H1 (cell line): ENCODE measurements around the gene PLCB3. TPM values are rescaled to one million over a fixed set of nuclear protein-coding genes. Genes with fewer than 3 reads are reported as not detected.

ENCODE experiments used
- CTCF ChIA-PET: fragments of 300-600 bp; sonication (Branson Sonifier 250); formaldehyde crosslinking; loops from one replicate; lab custom pipeline; 2021; ENCODE audit not compliant: partially characterized antibody; lab: Charles Lee
- POLR2A ChIA-PET: fragments of 300-600 bp; sonication (Branson Sonifier 250); formaldehyde crosslinking; loops from one replicate; lab custom pipeline; 2021; ENCODE audit warnings: inconsistent platforms; ENCODE audit not compliant: partially characterized antibody; lab: Charles Lee
- DNase-seq, 2 experiments: peaks; one replicate each; pipeline versions ENCODE4 v3.0.0 to v3.0.0-alpha.2; 2010 to 2022; ENCODE audit warnings: low spot score in 2 of 2, low read depth in 1 of 2, mixed read lengths in 1 of 2
- FAIRE-seq: peaks from 2 replicates; lab custom pipeline; 2011; peaks lifted over from hg19 to GRCh38; lab: Jason Lieb, UNC
- H2AFZ ChIP-seq: 2 replicates; pipeline ENCODE4 v1.8.1; 2012; ENCODE audit warnings: low read length, inconsistent platforms
- H2AK5ac ChIP-seq: 2 replicates; pipeline ENCODE4 v1.6.1; 2013; ENCODE audit warnings: low read depth, low read length
- H2BK120ac ChIP-seq: replicated peaks from 2 replicates; pipeline ENCODE3; 2013; ENCODE audit warnings: low read depth, low read length, inconsistent platforms
- H2BK12ac ChIP-seq: 2 replicates; pipeline ENCODE4 v1.6.1; 2013; ENCODE audit warnings: low read depth, low read length
- H2BK15ac ChIP-seq: 2 replicates; pipeline ENCODE4 v1.6.1; 2013; ENCODE audit warnings: low read length
- H2BK20ac ChIP-seq: 2 replicates; pipeline ENCODE4 v1.6.1; 2013; ENCODE audit warnings: low read length
- H2BK5ac ChIP-seq: 2 replicates; pipeline ENCODE4 v1.6.1; 2013; ENCODE audit warnings: low read depth, low read length
- H3K14ac ChIP-seq: 2 replicates; pipeline ENCODE4 v1.6.1; 2013; ENCODE audit warnings: inconsistent platforms; ENCODE audit not compliant: insufficient read length
- H3K18ac ChIP-seq: 2 replicates; pipeline ENCODE4 v1.6.1; 2013; ENCODE audit warnings: low read length; ENCODE audit errors: extremely low read depth
- H3K23ac ChIP-seq: 2 replicates; pipeline ENCODE4 v1.6.1; 2013; ENCODE audit warnings: inconsistent platforms; ENCODE audit not compliant: insufficient read length
- H3K23me2 ChIP-seq: 2 replicates; pipeline ENCODE4 v1.6.1; 2013; ENCODE audit warnings: low read depth, low read length
- H3K27ac ChIP-seq: 2 replicates; pipeline ENCODE4 v1.6.1; 2011; ENCODE audit warnings: low read depth, low read length, inconsistent platforms
- H3K27me3 ChIP-seq, 4 experiments: replicated peaks in 1 of 4; 1 replicate in 1 of 4; 2 replicates in 3 of 4; pipeline versions ENCODE4 v1.6.1 to v1.8.1; 2011 to 2013; ENCODE audit warnings: low read length in 3 of 4, mild to moderate bottlenecking in 3 of 4, inconsistent platforms in 2 of 4, mixed read lengths in 2 of 4, moderate library complexity in 1 of 4; ENCODE audit not compliant: control insufficient read depth in 3 of 4, insufficient read depth in 3 of 4; ENCODE audit errors: extremely low read depth in 1 of 4
- H3K36me3 ChIP-seq, 4 experiments: 2 replicates each; pipeline versions ENCODE4 v1.6.1 to v1.8.1; 2011 to 2013; ENCODE audit warnings: mild to moderate bottlenecking in 4 of 4, low read length in 3 of 4, moderate library complexity in 2 of 4, control low read depth in 1 of 4, inconsistent platforms in 1 of 4; ENCODE audit not compliant: insufficient read depth in 4 of 4, control insufficient read depth in 2 of 4
- H3K4ac ChIP-seq: replicated peaks from 2 replicates; pipeline ENCODE3; 2013; ENCODE audit warnings: low read length, low read depth, mixed read lengths, inconsistent platforms; ENCODE audit not compliant: insufficient read length
- H3K4me1 ChIP-seq, 4 experiments: replicated peaks in 1 of 4; 1 replicate in 1 of 4; 2 replicates in 3 of 4; pipeline versions ENCODE4 v1.6.1 to v1.8.1; 2011 to 2013; ENCODE audit warnings: low read length in 3 of 4, inconsistent platforms in 2 of 4, mixed read lengths in 1 of 4; ENCODE audit not compliant: insufficient read depth in 4 of 4, control insufficient read depth in 3 of 4
- H3K4me2 ChIP-seq, 2 experiments: 2 replicates each; pipeline versions ENCODE4 v1.6.1 to v1.8.1; 2011 to 2013; ENCODE audit warnings: low read depth in 2 of 2, low read length in 2 of 2, control low read depth in 1 of 2, inconsistent platforms in 1 of 2, mild to moderate bottlenecking in 1 of 2; ENCODE audit not compliant: insufficient read depth in 1 of 2
- H3K4me3 ChIP-seq, 4 experiments: fragments of 200-600, 300-600 bp in 1 of 4; sonication (generic), shearing (Covaris generic), sonication (Bioruptor Twin) in 1 of 4; 2 replicates each; pipeline versions ENCODE4 v1.5.1 to v1.8.1; 2011 to 2016; ENCODE audit warnings: low read length in 4 of 4, low read depth in 3 of 4, control low read depth in 2 of 4, inconsistent platforms in 2 of 4, mild to moderate bottlenecking in 2 of 4, mixed read lengths in 1 of 4, moderate library complexity in 1 of 4; ENCODE audit not compliant: insufficient read depth in 2 of 4; ENCODE audit errors: extremely low read depth in 1 of 4
- H3K56ac ChIP-seq: replicated peaks from 2 replicates; pipeline ENCODE3; 2013; ENCODE audit warnings: low read depth, mild to moderate bottlenecking, mixed read lengths, low read length, inconsistent platforms; ENCODE audit not compliant: insufficient read length
- H3K79me1 ChIP-seq: 2 replicates; pipeline ENCODE4 v1.6.1; 2013; ENCODE audit warnings: low read depth, low read length, control low read depth
- H3K79me2 ChIP-seq, 2 experiments: 2 replicates each; pipeline versions ENCODE4 v1.6.1 to v1.8.1; 2012 to 2013; ENCODE audit warnings: low read length in 2 of 2, mild to moderate bottlenecking in 2 of 2, inconsistent platforms in 1 of 2; ENCODE audit not compliant: insufficient read depth in 2 of 2, control insufficient read depth in 1 of 2
- H3K9ac ChIP-seq, 4 experiments: replicated peaks in 1 of 4; 1 replicate in 1 of 4; 2 replicates in 3 of 4; pipeline versions ENCODE4 v1.6.1 to v1.8.1; 2011 to 2013; ENCODE audit warnings: low read depth in 3 of 4, low read length in 3 of 4, control low read depth in 2 of 4, mild to moderate bottlenecking in 2 of 4, moderate library complexity in 2 of 4, inconsistent platforms in 1 of 4; ENCODE audit errors: extremely low read depth in 1 of 4
- H3K9me3 ChIP-seq, 2 experiments: 2 replicates each; pipeline versions ENCODE4 v1.6.1 to v1.8.1; 2012 to 2013; ENCODE audit warnings: mild to moderate bottlenecking in 2 of 2, moderate library complexity in 2 of 2, control low read depth in 1 of 2, inconsistent platforms in 1 of 2, low read depth in 1 of 2, low read length in 1 of 2, mixed read lengths in 1 of 2; ENCODE audit not compliant: insufficient read depth in 2 of 2
- H4K20me1 ChIP-seq, 2 experiments: replicated peaks in 1 of 2; 2 replicates each; pipeline versions ENCODE3 to v1.8.1; 2011 to 2013; ENCODE audit warnings: inconsistent platforms in 2 of 2, low read length in 2 of 2, mild to moderate bottlenecking in 1 of 2; ENCODE audit not compliant: insufficient read depth in 2 of 2, control insufficient read depth in 1 of 2
- H4K5ac ChIP-seq: 2 replicates; pipeline ENCODE4 v1.6.1; 2013; ENCODE audit warnings: low read length, low read depth, mixed read lengths, inconsistent platforms; ENCODE audit not compliant: insufficient read length
- H4K8ac ChIP-seq: 2 replicates; pipeline ENCODE4 v1.8.0; 2013; ENCODE audit warnings: mild to moderate bottlenecking, moderate library complexity, low read length, inconsistent platforms; ENCODE audit not compliant: insufficient read depth; ENCODE audit errors: extremely low read depth
- H4K91ac ChIP-seq: replicated peaks from 2 replicates; pipeline ENCODE3; 2013; ENCODE audit warnings: low read length, mixed read lengths, inconsistent platforms; ENCODE audit not compliant: insufficient read length
- ASH2L ChIP-seq: fragments of 200-600, 300-600 bp; sonication (generic); IDR thresholded peaks from one replicate; pipeline ENCODE4 v1.7.1; 2017; ENCODE audit warnings: low read length
- POU5F1 ChIP-seq: IDR thresholded peaks from 2 replicates; pipeline ENCODE4 v1.6.1; 2011; ENCODE audit warnings: low read depth, mild to moderate bottlenecking, low read length, moderate library complexity
- SUZ12 ChIP-seq: fragments of 200-600 bp; sonication (generic); IDR thresholded peaks from 2 replicates; pipeline ENCODE4 v1.6.1; 2012; ENCODE audit warnings: mild to moderate bottlenecking, inconsistent platforms, low read length, moderate library complexity, mixed read lengths
- TCF12 ChIP-seq: IDR thresholded peaks from 2 replicates; pipeline ENCODE4 v1.6.1; 2011; ENCODE audit warnings: low read depth, mild to moderate bottlenecking, low read length
- WGBS, 2 experiments: shearing (Covaris generic) in 1 of 2; methylation state at CpG; one replicate each; pipeline versions ENCODE4 v1.1.6 to v1.1.7; 2013 to 2015; ENCODE audit warnings: low lambda C conversion rate in 2 of 2, mixed read lengths in 2 of 2, inconsistent platforms in 1 of 2, low coverage in 1 of 2, missing lambda C conversion rate in 1 of 2; ENCODE audit not compliant: insufficient replicate concordance in 2 of 2, insufficient coverage in 1 of 2, insufficient read length in 1 of 2; ENCODE audit errors: extremely low coverage in 1 of 2, missing lambda C conversion rate in 1 of 2; 5-methylcytosine and 5-hydroxymethylcytosine counted together
- polyA plus RNA-seq, 7 experiments: library from polyadenylated mRNA; depleted of rRNA in 3 of 7; stranded (reverse) in 5 of 7; unstranded in 2 of 7; fragments of >200 nt in 5 of 7; fragments of 200-250 nt in 2 of 7; gene quantifications; 1 replicate in 5 of 7; 2 replicates in 1 of 7; 4 replicates in 1 of 7; pipeline versions ENCODE4 v1.2.1 to v1.2.3, GENCODE V29; 2011 to 2013; ENCODE audit warnings: missing spikeins in 2 of 7, mixed read lengths in 2 of 7
- total RNA-seq: library from RNA; stranded (reverse); fragmentation: NEBNext Ultra II Directional; extraction: Animal tissue kit (Norgen Biotek cat#: 25700); gene quantifications from 2 replicates; pipeline ENCODE4 v1.2.1, GENCODE V29; 2021

The PLCB3 gene
- total and polyA plus RNA-seq, 2 of the 8 experiments (the other 6 are each of a cell fraction or from before 2014, with no cell fraction given): 47.2 to 104 TPM

DNA sequence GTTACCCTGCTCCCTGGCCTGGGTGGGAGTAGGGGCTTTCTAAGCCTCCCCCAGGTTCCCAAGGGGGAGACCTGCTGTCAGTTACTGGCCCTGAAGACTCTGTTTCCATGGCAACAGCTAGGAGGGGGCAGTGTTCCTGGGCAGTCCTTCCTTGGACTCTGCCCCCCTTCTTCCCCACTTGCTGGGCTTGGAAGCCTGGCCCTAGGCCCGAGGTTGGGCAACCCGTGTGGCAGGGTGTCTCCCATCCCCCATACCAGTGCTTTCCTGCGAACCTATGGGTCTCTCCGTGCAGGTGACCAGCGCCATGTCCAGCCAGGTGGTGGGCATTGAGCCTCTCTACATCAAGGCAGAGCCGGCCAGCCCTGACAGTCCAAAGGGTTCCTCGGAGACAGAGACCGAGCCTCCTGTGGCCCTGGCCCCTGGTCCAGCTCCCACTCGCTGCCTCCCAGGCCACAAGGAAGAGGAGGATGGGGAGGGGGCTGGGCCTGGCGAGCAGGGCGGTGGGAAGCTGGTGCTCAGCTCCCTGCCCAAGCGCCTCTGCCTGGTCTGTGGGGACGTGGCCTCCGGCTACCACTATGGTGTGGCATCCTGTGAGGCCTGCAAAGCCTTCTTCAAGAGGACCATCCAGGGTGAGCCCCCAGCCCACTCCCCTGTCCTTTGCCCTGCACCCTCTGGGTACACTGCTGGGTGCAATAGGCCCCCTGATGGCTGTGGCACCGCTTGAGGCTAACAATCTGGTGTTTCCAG, 55.7 kb downstream of the PLCB3 start:
- Histone ChIP-seq H3K36me3 (no peaks in the 10 kb centered on the region), H3K14ac (no peak overlapping the region), H2BK15ac (0 out of 2 replicates have a peak overlapping the region, but pooled peaks have one; percentile 88), H3K27ac (no peak overlapping the region), H3K27me3 (peaks cover 0 to 5% (median under 1%) of the 10 kb centered on the region in 4 experiments; a peak in 2 of 7 replicates), H3K23ac (no peak overlapping the region), H3K9me3 (no peaks in the 10 kb centered on the region), H3K23me2 (peaks cover 8% of the 10 kb centered on the region; the same call in 1 of the 2 replicates), H2BK5ac (no peak overlapping the region), H4K91ac (no peak overlapping the region), H3K18ac (peak overlapping the region; percentile 13; the same call in 1 of the 2 replicates), H3K9ac (peak overlapping the region in 3 of 4 experiments; percentile 4 to 55 (median 22); a peak in 3 of 7 replicates), H2BK12ac (0 out of 2 replicates have a peak overlapping the region, but pooled peaks have one; percentile 90), H4K5ac (no peak overlapping the region), H3K4me2 (peak overlapping the region; percentile 96 to 98), H3K79me2 (peaks cover 0 to 21% of the 10 kb centered on the region in 2 experiments; a peak in 2 of 4 replicates), H4K20me1 (peaks cover 2 to 3% of the 10 kb centered on the region in 2 experiments), H2AFZ (no peak overlapping the region), H4K8ac (peak overlapping the region; percentile 7; the same call in 1 of the 2 replicates), H2BK120ac (no peak overlapping the region), H3K4me1 (peaks cover 3 to 14% (median 12%) of the 10 kb centered on the region in 4 experiments; a peak in 6 of 7 replicates), H2AK5ac (no peak overlapping the region), H3K4ac (no peak overlapping the region), H3K79me1 (peaks cover 13% of the 10 kb centered on the region; the same call in 1 of the 2 replicates), H3K56ac (no peak overlapping the region), H2BK20ac (no peak overlapping the region), H3K4me3 (peak overlapping the region; percentile 62 to 93 (median 83))
- WGBS, 2 experiments: 88% methylated on average over 11 of the region's 15 CpGs; no CpG with 5 or more reads in 1 of the 2 experiments
- ChIA-PET CTCF (interaction anchor here (0.6 to 20.8 kb wide), 6 partner anchors 11 to 253 kb away, joined by 3 to 614 read pairs (median 4); partner anchors contain the start of genes CCDC88B, PRDX5 and TRMT112), POLR2A (interaction anchor here (0.6 to 3.9 kb wide), 4 partner anchors 10 to 61 kb away, joined by 3 to 24 read pairs (median 4); partner anchors contain the start of genes PRDX5 and TRMT112)
- DNase-seq (no peak), FAIRE-seq (no peak)
- TF ChIP-seq ASH2L (no peak), SUZ12 (no peak), TCF12 (no peak), POU5F1 (no peak)
